Vagina (tissue), 2 donors: Measurements from ENCODE around the gene CDX1. TPM values are rescaled to one million over a fixed set of nuclear protein-coding genes. Genes with fewer than 3 reads are reported as not detected.

Experiments used
- DNase-seq, 2 donors: peaks; one replicate each; pipeline ENCODE4 v3.0.0-alpha.2; 2017; ENCODE audit errors: extremely low spot score in 2 of 2
- H3K27ac ChIP-seq: fragments of 200-600 bp; sonication (generic); one replicate; pipeline ENCODE4 v1.5.1; 2019
- H3K27me3 ChIP-seq: fragments of 200-600 bp; sonication (generic); one replicate; pipeline ENCODE4 v1.5.1; 2019
- H3K36me3 ChIP-seq, 2 donors: fragments of 200-600 bp; sonication (generic); one replicate each; pipeline ENCODE4 v1.5.1; 2017 to 2019
- H3K4me1 ChIP-seq: fragments of 200-600 bp; sonication (generic); one replicate; pipeline ENCODE4 v1.5.1; 2019
- H3K4me3 ChIP-seq, 2 donors: fragments of 200-600 bp; sonication (generic); 1 replicate in 1 of 2; 2 replicates in 1 of 2; pipeline ENCODE4 v1.5.1; 2016 to 2019
- H3K9me3 ChIP-seq: fragments of 200-600 bp; sonication (generic); one replicate; pipeline ENCODE4 v1.5.1; 2019
- POLR2A ChIP-seq, 2 donors: fragments of 450-650 bp; IDR thresholded peaks; one replicate each; pipeline ENCODE4 v1.6.1; 2017; ENCODE audit warnings: antibody characterized with exemption in 2 of 2, mild to moderate bottlenecking in 2 of 2, moderate library complexity in 2 of 2
- POLR2AphosphoS5 ChIP-seq, 2 donors: sonication (generic); formaldehyde crosslinking; IDR thresholded peaks; one replicate each; pipeline ENCODE4 v1.9.0; 2017; ENCODE audit warnings: antibody characterized with exemption in 2 of 2, mild to moderate bottlenecking in 2 of 2, low read depth in 1 of 2; ENCODE audit not compliant: insufficient read depth in 1 of 2
- intact Hi-C: fragments of 100-400 bp; cut with DNase I; formaldehyde crosslinking; loops from one replicate; pipeline ENCODE4 v1.15.1; 2023
- total RNA-seq: library from RNA; depleted of rRNA; stranded (reverse); fragments of >200 nt; gene quantifications from one replicate; pipeline ENCODE4 v1.2.3, GENCODE V29; 2016
- TF ChIP-seq, protein P1 (sequence below), 3 experiments: fragments of 450-650 bp in 2 of 3; fragments of 200-600 bp in 1 of 3; sonication (generic) in 1 of 3; IDR thresholded peaks; one replicate each; pipeline ENCODE4 v1.5.1; 2017 to 2019; ENCODE audit warnings: antibody characterized with exemption in 3 of 3, mild to moderate bottlenecking in 2 of 3, moderate library complexity in 2 of 3

Gene CDX1
- total RNA-seq, 1 donor from 2014 or later, result not detected

DNA sequence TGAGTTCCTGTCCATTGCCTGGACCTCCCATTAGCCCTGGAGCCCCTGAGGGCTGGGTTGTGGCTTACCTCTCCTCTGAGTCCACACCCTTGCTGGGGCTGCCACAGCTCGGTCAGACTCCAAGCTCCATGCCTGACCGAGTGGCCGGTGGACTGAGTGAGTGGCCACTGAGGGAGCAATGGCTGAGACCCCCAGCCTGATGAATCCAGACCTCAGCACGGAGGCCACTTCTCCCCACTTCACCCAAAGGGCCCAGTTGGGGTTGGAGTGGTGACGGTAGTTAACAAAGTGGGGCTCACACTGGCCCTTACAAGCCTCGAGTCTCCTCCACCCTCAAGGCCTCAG, 39.7 kb upstream of the CDX1 start:
- peaks cover 21% of the 10 kb centered on the region for H3K4me1 ChIP-seq
- peaks cover 0 to 68% of the 10 kb centered on the region in 2 donors for H3K36me3 ChIP-seq
- no peak for DNase-seq
- no peak overlapping the region for H3K27ac ChIP-seq
- intact Hi-C loops, result no loop called here
- no peak overlapping the region for H3K4me3 ChIP-seq
- H3K9me3 ChIP-seq, result no peaks in the 10 kb centered on the region
- H3K27me3 ChIP-seq, result no peaks in the 10 kb centered on the region
- no peak for TF ChIP-seq POLR2A (IDR thresholded peaks at IDR 0.05)
- TF ChIP-seq, protein P1, sequence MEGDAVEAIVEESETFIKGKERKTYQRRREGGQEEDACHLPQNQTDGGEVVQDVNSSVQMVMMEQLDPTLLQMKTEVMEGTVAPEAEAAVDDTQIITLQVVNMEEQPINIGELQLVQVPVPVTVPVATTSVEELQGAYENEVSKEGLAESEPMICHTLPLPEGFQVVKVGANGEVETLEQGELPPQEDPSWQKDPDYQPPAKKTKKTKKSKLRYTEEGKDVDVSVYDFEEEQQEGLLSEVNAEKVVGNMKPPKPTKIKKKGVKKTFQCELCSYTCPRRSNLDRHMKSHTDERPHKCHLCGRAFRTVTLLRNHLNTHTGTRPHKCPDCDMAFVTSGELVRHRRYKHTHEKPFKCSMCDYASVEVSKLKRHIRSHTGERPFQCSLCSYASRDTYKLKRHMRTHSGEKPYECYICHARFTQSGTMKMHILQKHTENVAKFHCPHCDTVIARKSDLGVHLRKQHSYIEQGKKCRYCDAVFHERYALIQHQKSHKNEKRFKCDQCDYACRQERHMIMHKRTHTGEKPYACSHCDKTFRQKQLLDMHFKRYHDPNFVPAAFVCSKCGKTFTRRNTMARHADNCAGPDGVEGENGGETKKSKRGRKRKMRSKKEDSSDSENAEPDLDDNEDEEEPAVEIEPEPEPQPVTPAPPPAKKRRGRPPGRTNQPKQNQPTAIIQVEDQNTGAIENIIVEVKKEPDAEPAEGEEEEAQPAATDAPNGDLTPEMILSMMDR (IDR thresholded peaks at IDR 0.05), result no peak
- no peak for TF ChIP-seq POLR2AphosphoS5 (IDR thresholded peaks at IDR 0.05; ENCODE audit: insufficient read depth in 1 of 2, low read depth in 1 of 2)

DNA sequence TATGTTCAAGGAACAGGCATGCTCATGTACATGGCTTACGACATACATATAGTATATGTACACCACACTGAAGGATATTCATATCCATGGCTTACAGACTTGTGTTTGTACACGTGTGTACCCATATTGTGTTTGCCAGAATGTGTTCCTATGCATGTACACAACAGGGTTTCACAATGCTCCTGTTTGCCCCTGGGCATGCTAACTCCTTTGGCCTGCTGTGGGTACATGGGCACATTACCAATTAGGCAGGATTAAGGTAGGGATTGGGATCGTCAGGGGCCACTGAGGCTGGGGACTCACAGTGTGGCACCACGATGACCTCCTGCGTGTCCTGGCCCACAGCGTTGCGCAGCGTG, 37.1 kb upstream of the CDX1 start:
- Histone ChIP-seq H3K36me3 (peaks cover 0 to 46% of the 10 kb centered on the region in 2 donors), H3K4me1 (peaks cover 45% of the 10 kb centered on the region), H3K27ac (peak overlapping the region; percentile 83), H3K4me3 (no peak overlapping the region), H3K27me3 (no peaks in the 10 kb centered on the region), H3K9me3 (no peaks in the 10 kb centered on the region)
- no peak for DNase-seq
- intact Hi-C loops, result no loop called here
- TF ChIP-seq, protein P1 (IDR thresholded peaks at IDR 0.05), result no peak
- TF ChIP-seq POLR2A (IDR thresholded peaks at IDR 0.05) (no peak), POLR2AphosphoS5 (IDR thresholded peaks at IDR 0.05; ENCODE audit: insufficient read depth in 1 of 2, low read depth in 1 of 2) (no peak)

DNA sequence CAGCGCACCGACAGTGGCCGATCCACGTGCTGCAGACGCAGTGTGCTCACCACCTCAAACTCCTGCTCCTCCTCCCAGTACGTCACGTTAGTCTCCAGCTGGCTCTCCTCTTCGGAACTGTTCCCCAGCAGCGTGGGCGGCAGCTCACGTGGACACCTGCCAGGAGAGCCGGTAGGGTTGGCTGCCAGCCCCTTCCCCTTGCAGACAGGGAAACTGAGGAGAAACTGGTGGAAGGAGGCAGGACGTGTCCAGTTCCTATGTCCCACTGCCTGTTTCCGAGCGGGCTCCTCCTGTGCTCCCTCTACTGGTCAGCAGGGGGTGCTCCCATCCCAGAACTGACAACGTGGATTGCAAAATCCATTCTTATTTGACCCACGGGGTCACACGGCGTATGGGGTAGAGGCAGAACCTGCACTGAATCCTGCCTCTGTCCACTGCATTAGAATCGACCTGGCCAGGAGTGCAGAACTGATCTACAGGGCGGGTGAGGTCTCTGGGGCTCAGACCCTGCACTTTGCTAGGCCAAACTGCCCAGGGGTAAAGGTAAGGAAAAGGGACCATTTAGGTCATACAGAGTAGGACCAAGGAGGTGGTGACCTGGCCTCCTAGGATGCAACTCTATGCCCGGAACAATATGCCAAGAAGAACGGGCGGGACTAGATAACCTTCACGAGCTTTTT, 36.6 kb upstream of the CDX1 start:
- intact Hi-C loops, result loop anchor here (5.0 kb wide), 2 partner anchors 87 to 1273 kb away; no protein-coding TSS in a partner anchor
- Histone ChIP-seq H3K36me3 (peaks cover 0 to 43% of the 10 kb centered on the region in 2 donors), H3K27me3 (no peaks in the 10 kb centered on the region), H3K9me3 (no peaks in the 10 kb centered on the region), H3K27ac (peak overlapping the region; percentile 83), H3K4me3 (no peak overlapping the region), H3K4me1 (peaks cover 47% of the 10 kb centered on the region)
- no peak for DNase-seq
- TF ChIP-seq, protein P1 (IDR thresholded peaks at IDR 0.05), result peak; percentile 76 to 93 (median 82)
- TF ChIP-seq POLR2AphosphoS5 (IDR thresholded peaks at IDR 0.05; ENCODE audit: insufficient read depth in 1 of 2, low read depth in 1 of 2), result peak in 1 of 2 donors; percentile 71
- no peak for TF ChIP-seq POLR2A (IDR thresholded peaks at IDR 0.05)

DNA sequence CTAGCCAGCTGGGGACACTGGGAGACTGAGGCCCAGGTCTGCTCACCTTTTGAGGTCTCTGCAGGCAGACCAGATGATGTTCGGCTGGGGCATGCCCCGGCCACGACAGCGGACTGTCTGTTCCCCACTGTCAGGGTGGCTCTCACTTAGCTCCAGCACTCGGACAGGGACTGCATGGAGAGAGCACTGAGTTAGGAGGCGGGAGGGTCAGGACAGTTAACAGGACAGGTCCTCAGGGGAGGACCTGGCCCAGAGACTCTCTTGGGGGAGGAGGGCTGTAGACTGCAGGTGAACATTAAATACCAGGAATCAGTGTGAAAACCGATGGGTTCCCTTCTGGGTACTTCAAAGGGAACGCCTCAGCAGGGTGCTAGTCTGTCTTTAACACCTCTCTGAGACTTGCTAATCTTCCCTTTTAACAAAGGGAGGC, 36.1 kb upstream of the CDX1 start:
- Histone ChIP-seq H3K4me1 (peaks cover 53% of the 10 kb centered on the region), H3K27me3 (no peaks in the 10 kb centered on the region), H3K36me3 (peaks cover 0 to 41% of the 10 kb centered on the region in 2 donors), H3K27ac (peak overlapping the region; percentile 83), H3K9me3 (no peaks in the 10 kb centered on the region), H3K4me3 (no peak overlapping the region)
- TF ChIP-seq POLR2AphosphoS5 (IDR thresholded peaks at IDR 0.05; ENCODE audit: insufficient read depth in 1 of 2, low read depth in 1 of 2) (no peak), POLR2A (IDR thresholded peaks at IDR 0.05) (no peak)
- TF ChIP-seq, protein P1 (IDR thresholded peaks at IDR 0.05), result no peak
- intact Hi-C loops, result loop anchor here (5.0 kb wide), 2 partner anchors 87 to 1273 kb away; no protein-coding TSS in a partner anchor
- no peak for DNase-seq

DNA sequence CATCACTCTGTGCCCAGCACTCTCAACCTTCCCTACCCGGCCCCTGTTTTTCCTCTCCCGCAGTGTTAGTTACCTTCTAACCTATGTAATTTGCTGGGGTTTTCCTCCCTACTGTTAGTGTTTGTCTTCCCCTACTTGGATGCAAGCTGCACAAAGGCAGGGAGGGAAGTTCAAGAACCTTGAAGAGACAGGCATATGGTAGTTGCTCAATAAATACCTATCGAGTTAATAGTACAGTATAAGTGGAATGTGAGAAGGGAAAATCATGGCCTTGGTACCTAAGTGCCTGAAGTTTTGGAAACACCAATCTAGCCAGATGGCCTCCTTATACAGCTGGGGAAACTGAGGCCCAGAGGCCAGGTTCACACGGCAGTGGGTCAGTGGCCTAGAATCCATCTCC, 35.1 kb upstream of the CDX1 start:
- TF ChIP-seq POLR2AphosphoS5 (IDR thresholded peaks at IDR 0.05; ENCODE audit: insufficient read depth in 1 of 2, low read depth in 1 of 2) (no peak), POLR2A (IDR thresholded peaks at IDR 0.05) (no peak)
- TF ChIP-seq, protein P1 (IDR thresholded peaks at IDR 0.05), result no peak
- H3K4me1 ChIP-seq, result peaks cover 62% of the 10 kb centered on the region
- H3K27ac ChIP-seq, result peak overlapping the region; percentile 83
- no peak overlapping the region for H3K4me3 ChIP-seq
- no peak for DNase-seq
- H3K36me3 ChIP-seq, result peaks cover 0 to 42% of the 10 kb centered on the region in 2 donors
- no peaks in the 10 kb centered on the region for H3K27me3 ChIP-seq
- H3K9me3 ChIP-seq, result no peaks in the 10 kb centered on the region
- intact Hi-C loops, result loop anchor here (5.0 kb wide), 2 partner anchors 86 to 1274 kb away; no protein-coding TSS in a partner anchor
